Mesendoderm (in vitro differentiated cells): ENCODE data around the gene RNF126.

Experiments
- DNase-seq: peaks from one replicate; pipeline ENCODE4 v3.0.0; 2013
- H2AK5ac ChIP-seq: 2 replicates; pipeline ENCODE4 v1.6.1; 2013; ENCODE audit warnings: low read length, inconsistent platforms
- H2BK120ac ChIP-seq: 2 replicates; pipeline ENCODE4 v1.6.1; 2013; ENCODE audit warnings: low read depth, mild to moderate bottlenecking, low read length, moderate library complexity, mixed read lengths
- H2BK15ac ChIP-seq: replicated peaks from 2 replicates; pipeline ENCODE4 v1.6.1; 2013; ENCODE audit warnings: low read depth, mild to moderate bottlenecking, moderate library complexity
- H2BK5ac ChIP-seq: 2 replicates; pipeline ENCODE4 v1.6.1; 2013; ENCODE audit warnings: low read length, inconsistent platforms
- H3K18ac ChIP-seq: 2 replicates; pipeline ENCODE4 v1.6.1; 2013; ENCODE audit warnings: mild to moderate bottlenecking, low read length, mixed read lengths
- H3K23ac ChIP-seq: one replicate; pipeline ENCODE4 v1.6.1; 2013; ENCODE audit warnings: low read length
- H3K27ac ChIP-seq: 2 replicates; pipeline ENCODE4 v1.5.1; 2013; ENCODE audit warnings: low read depth, mild to moderate bottlenecking, inconsistent platforms, low read length, moderate library complexity
- H3K27me3 ChIP-seq: 2 replicates; pipeline ENCODE4 v1.6.1; 2013; ENCODE audit warnings: low read length, control low read depth, mild to moderate bottlenecking, inconsistent platforms; ENCODE audit not compliant: insufficient read depth, poor library complexity
- H3K36me3 ChIP-seq: 2 replicates; pipeline ENCODE4 v1.6.1; 2013; ENCODE audit warnings: low read length, inconsistent platforms; ENCODE audit not compliant: control insufficient read depth, insufficient read depth
- H3K4ac ChIP-seq: one replicate; pipeline ENCODE4 v1.6.1; 2013; ENCODE audit warnings: low read depth, mild to moderate bottlenecking, low read length, moderate library complexity
- H3K4me1 ChIP-seq: 2 replicates; pipeline ENCODE4 v1.6.1; 2013; ENCODE audit warnings: low read depth, low read length, inconsistent platforms; ENCODE audit not compliant: control insufficient read depth
- H3K4me2 ChIP-seq: 2 replicates; pipeline ENCODE4 v1.6.1; 2013; ENCODE audit warnings: low read length
- H3K4me3 ChIP-seq: 2 replicates; pipeline ENCODE4 v1.5.1; 2013; ENCODE audit warnings: mild to moderate bottlenecking, low read length
- H3K56ac ChIP-seq: one replicate; pipeline ENCODE4 v1.6.1; 2013; ENCODE audit warnings: low read length
- H3K79me1 ChIP-seq: 2 replicates; pipeline ENCODE4 v1.6.1; 2013; ENCODE audit warnings: low read length, inconsistent platforms
- H3K79me2 ChIP-seq: 2 replicates; pipeline ENCODE4 v1.6.1; 2013; ENCODE audit warnings: mild to moderate bottlenecking, low read length; ENCODE audit not compliant: control insufficient read depth, insufficient read depth
- H3K9ac ChIP-seq: 2 replicates; pipeline ENCODE4 v1.6.1; 2013; ENCODE audit warnings: low read length, inconsistent platforms
- H4K5ac ChIP-seq: one replicate; pipeline ENCODE4 v1.6.1; 2013; ENCODE audit warnings: low read length
- H4K8ac ChIP-seq: one replicate; pipeline ENCODE4 v1.6.1; 2013; ENCODE audit warnings: low read depth, mild to moderate bottlenecking, control low read depth, low read length, moderate library complexity
- WGBS: extraction: QIAGEN DNeasy Blood & Tissue Kit; methylation state at CpG from one replicate; pipeline ENCODE4 v1.1.7; 2013; ENCODE audit warnings: low lambda C conversion rate, missing lambda C conversion rate; ENCODE audit not compliant: insufficient coverage; ENCODE audit errors: extremely low coverage; 5-methylcytosine and 5-hydroxymethylcytosine counted together

Gene RNF126

GRCh38 chr19:617551-618246 is 45.3 kb downstream of the RNF126 start:
- Histone ChIP-seq H2BK5ac (no peak overlapping the region), H4K8ac (no peak overlapping the region), H3K4me2 (no peak overlapping the region), H2BK120ac (no peak overlapping the region), H3K4me1 (no peaks in the 10 kb centered on the region), H3K56ac (no peak overlapping the region), H3K79me1 (no peaks in the 10 kb centered on the region), H3K27me3 (no peaks in the 10 kb centered on the region), H3K79me2 (no peaks in the 10 kb centered on the region), H2AK5ac (no peak overlapping the region), H4K5ac (no peak overlapping the region), H3K27ac (no peak overlapping the region), H3K18ac (no peak overlapping the region), H3K23ac (no peak overlapping the region), H3K9ac (no peak overlapping the region), H2BK15ac (no peak overlapping the region), H3K36me3 (peaks cover 7% of the 10 kb centered on the region), H3K4me3 (no peak overlapping the region), H3K4ac (no peak overlapping the region)
- DNase-seq, result no peak
- WGBS, result no CpG with 5 or more reads among the region's 29 CpGs

DNA sequence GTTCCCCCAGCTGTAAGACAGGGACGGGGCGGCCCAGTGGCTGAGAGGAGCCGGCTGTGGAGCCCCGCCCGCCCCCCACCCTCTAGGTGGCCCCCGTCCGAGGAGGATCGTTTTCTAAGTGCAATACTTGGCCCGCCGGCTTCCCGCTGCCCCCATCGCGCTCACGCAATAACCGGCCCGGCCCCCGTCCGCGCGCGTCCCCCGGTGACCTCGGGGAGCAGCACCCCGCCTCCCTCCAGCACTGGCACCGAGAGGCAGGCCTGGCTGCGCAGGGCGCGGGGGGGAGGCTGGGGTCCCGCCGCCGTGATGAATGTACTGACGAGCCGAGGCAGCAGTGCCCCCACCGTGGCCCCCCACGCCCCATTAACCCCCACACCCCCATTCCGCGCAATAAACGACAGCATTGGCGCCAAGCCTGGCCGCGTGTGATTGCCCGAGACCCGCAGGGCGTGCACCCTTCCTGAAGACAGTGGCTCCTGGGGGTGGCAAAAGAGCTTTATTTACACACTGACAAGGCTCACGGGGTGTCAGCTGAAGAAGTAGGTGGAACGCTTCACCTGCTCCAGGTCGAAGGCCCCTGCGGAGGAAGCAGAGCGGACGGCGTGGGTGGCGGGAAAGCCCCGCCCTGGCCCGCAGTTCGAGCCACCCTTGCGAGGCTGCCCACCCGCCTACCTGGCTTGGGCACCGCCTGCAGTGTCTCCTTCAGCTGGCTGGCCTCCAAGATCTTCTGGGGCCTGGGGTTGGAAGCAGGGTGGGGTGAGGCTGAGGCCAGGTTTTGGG is 46.1 kb downstream of the RNF126 start:
- WGBS, result no CpG with 5 or more reads among the region's 58 CpGs

DNA sequence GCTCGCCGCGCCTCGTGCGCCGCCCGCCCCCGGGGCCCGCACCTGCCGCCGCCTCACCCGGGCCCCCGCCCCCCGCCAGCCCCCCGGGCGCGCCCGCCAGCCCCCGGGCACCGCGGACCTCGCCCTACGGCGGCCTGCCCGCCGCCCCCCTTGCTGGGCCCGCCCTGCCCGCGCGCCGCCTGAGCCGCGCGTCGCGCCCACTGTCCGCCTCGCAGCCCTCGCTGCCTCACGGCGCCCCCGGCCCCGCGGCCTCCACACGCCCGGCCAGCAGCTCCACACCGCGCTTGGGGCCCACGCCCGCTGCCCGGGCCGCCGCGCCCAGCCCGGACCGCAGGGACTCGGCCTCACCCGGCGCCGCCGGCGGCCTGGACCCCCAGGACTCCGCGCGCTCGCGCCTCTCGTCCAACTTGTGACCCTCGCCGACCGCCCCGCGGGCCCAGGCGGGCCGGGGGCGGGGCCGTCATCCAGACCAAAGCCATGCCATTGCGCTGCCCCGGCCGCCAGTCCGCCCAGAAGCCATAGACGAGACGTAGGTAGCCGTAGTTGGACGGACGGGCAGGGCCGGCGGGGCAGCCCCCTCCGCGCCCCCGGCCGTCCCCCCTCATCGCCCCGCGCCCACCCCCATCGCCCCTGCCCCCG is 46.8 kb downstream of the RNF126 start:
- no peak overlapping the region for H4K8ac ChIP-seq
- H2BK5ac ChIP-seq, result no peak overlapping the region
- H2BK15ac ChIP-seq, result no peak overlapping the region
- no peak overlapping the region for H2AK5ac ChIP-seq
- no peaks in the 10 kb centered on the region for H3K4me1 ChIP-seq
- no peak overlapping the region for H3K27ac ChIP-seq
- H3K56ac ChIP-seq, result no peak overlapping the region
- DNase-seq, result no peak
- no CpG with 5 or more reads among the region's 97 CpGs for whole genome bisulfite sequencing
- no peak overlapping the region for H3K4ac ChIP-seq
- no peak overlapping the region for H3K23ac ChIP-seq
- H2BK120ac ChIP-seq, result no peak overlapping the region
- H3K36me3 ChIP-seq, result peaks cover 6% of the 10 kb centered on the region
- H3K79me1 ChIP-seq, result no peaks in the 10 kb centered on the region
- H3K18ac ChIP-seq, result no peak overlapping the region
- H3K27me3 ChIP-seq, result no peaks in the 10 kb centered on the region
- no peak overlapping the region for H3K4me3 ChIP-seq
- no peaks in the 10 kb centered on the region for H3K79me2 ChIP-seq
- H3K9ac ChIP-seq, result no peak overlapping the region
- no peak overlapping the region for H4K5ac ChIP-seq
- no peak overlapping the region for H3K4me2 ChIP-seq

More for the DNA sequence above, 46.1 kb downstream of the RNF126 start:
- no peak overlapping the region for H3K23ac ChIP-seq
- no peak overlapping the region for H3K18ac ChIP-seq
- no peak overlapping the region for H2BK5ac ChIP-seq
- H4K5ac ChIP-seq, result no peak overlapping the region
- no peak overlapping the region for H2AK5ac ChIP-seq
- no peak overlapping the region for H4K8ac ChIP-seq
- no peak overlapping the region for H3K27ac ChIP-seq
- no peaks in the 10 kb centered on the region for H3K79me1 ChIP-seq
- no peaks in the 10 kb centered on the region for H3K4me1 ChIP-seq
- no peak overlapping the region for H3K9ac ChIP-seq
- H3K4ac ChIP-seq, result no peak overlapping the region
- peaks cover 7% of the 10 kb centered on the region for H3K36me3 ChIP-seq
- no peak overlapping the region for H3K4me2 ChIP-seq
- no peak for DNase-seq
- H3K4me3 ChIP-seq, result no peak overlapping the region
- no peaks in the 10 kb centered on the region for H3K27me3 ChIP-seq
- no peaks in the 10 kb centered on the region for H3K79me2 ChIP-seq
- no peak overlapping the region for H3K56ac ChIP-seq
- H2BK15ac ChIP-seq, result no peak overlapping the region
- H2BK120ac ChIP-seq, result no peak overlapping the region

GRCh38 chr19:615619-616018 is 47.4 kb downstream of the RNF126 start:
- H4K5ac ChIP-seq, result no peak overlapping the region
- no peak overlapping the region for H3K23ac ChIP-seq
- peaks cover 6% of the 10 kb centered on the region for H3K36me3 ChIP-seq
- no peak overlapping the region for H3K18ac ChIP-seq
- no peak overlapping the region for H3K9ac ChIP-seq
- no peak overlapping the region for H2BK5ac ChIP-seq
- no CpG with 5 or more reads among the region's 33 CpGs for WGBS
- no peaks in the 10 kb centered on the region for H3K79me2 ChIP-seq
- no peak overlapping the region for H3K4me2 ChIP-seq
- no peak overlapping the region for H3K4me3 ChIP-seq
- DNase-seq, result no peak
- no peaks in the 10 kb centered on the region for H3K27me3 ChIP-seq
- H3K79me1 ChIP-seq, result no peaks in the 10 kb centered on the region
- H2BK120ac ChIP-seq, result no peak overlapping the region
- H3K4ac ChIP-seq, result no peak overlapping the region
- no peak overlapping the region for H3K56ac ChIP-seq
- no peak overlapping the region for H4K8ac ChIP-seq
- no peaks in the 10 kb centered on the region for H3K4me1 ChIP-seq
- no peak overlapping the region for H2AK5ac ChIP-seq
- no peak overlapping the region for H3K27ac ChIP-seq
- no peak overlapping the region for H2BK15ac ChIP-seq

DNA sequence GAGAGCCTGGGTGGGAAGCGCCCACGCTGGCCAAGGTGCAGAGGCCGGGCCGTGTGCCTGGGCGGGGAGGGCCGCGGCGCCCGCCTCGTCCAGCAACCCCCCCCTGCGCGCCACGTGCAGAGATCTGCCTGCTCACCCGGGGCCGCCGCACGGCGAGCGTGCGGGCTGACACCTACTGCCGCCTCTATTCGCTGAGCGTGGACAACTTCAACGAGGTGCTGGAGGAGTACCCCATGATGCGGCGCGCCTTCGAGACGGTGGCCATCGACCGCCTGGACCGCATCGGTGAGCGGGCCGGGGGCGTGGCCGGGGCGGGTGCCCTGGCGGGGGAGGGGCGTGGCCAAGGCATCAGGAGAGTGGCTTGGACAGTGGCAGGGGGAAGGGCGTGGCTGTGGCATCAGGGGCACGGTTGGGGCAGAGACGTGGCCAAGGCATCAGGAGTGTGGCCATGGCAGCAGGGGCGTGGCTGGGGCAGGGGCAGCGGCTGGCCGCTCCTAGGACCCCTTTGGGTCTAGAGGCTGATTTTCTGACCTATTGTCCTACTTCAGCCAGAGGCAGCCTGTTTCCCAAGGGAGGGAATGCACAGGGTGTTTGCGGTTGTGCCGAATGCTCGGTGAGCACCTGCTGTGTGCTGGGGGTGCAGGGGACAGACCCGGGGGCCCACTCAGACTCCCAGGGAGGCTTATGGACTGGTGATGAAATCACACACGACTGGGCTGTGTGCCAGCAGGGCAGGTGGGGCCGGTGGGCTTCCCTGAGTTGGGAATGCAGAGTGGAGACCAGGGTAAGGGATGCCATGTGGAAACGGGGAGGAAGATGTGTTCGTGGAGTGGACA is 49.1 kb downstream of the RNF126 start:
- H3K36me3 ChIP-seq, result peaks cover 6% of the 10 kb centered on the region
- H4K8ac ChIP-seq, result no peak overlapping the region
- H2BK120ac ChIP-seq, result no peak overlapping the region
- no peak overlapping the region for H3K9ac ChIP-seq
- H3K4ac ChIP-seq, result no peak overlapping the region
- no CpG with 5 or more reads among the region's 54 CpGs for WGBS
- H3K4me3 ChIP-seq, result no peak overlapping the region
- no peaks in the 10 kb centered on the region for H3K79me1 ChIP-seq
- no peak overlapping the region for H2AK5ac ChIP-seq
- no peak overlapping the region for H2BK15ac ChIP-seq
- H3K79me2 ChIP-seq, result no peaks in the 10 kb centered on the region
- no peak overlapping the region for H4K5ac ChIP-seq
- DNase-seq, result no peak
- H3K4me2 ChIP-seq, result no peak overlapping the region
- no peaks in the 10 kb centered on the region for H3K27me3 ChIP-seq
- no peak overlapping the region for H3K18ac ChIP-seq
- H3K4me1 ChIP-seq, result no peaks in the 10 kb centered on the region
- H3K23ac ChIP-seq, result no peak overlapping the region
- H2BK5ac ChIP-seq, result no peak overlapping the region
- no peak overlapping the region for H3K27ac ChIP-seq
- no peak overlapping the region for H3K56ac ChIP-seq
